Adipose tissue (tissue), 3 donors: ENCODE results near the gene CXCR6. TPM values are rescaled to one million over a fixed set of nuclear protein-coding genes. Genes with fewer than 3 reads are reported as not detected.
"Not testable (repeated sequence)": the region's sequence is repeated elsewhere in the genome, so short reads cannot be mapped to it uniquely, and the experiment has no call there.

Experiments
- H3K27ac ChIP-seq: one replicate; pipeline ENCODE4 v1.5.1; 2013; ENCODE audit warnings: low read depth, low read length
- WGBS, 3 donors: extraction: QIAGEN DNeasy Blood & Tissue Kit; methylation state at CpG; one replicate each; pipeline ENCODE4 v1.1.7; 2013; 5-methylcytosine and 5-hydroxymethylcytosine counted together
- polyA plus RNA-seq, 3 donors: library from polyadenylated mRNA; stranded (reverse); fragments of 200-250 nt; gene quantifications; one replicate each; pipeline ENCODE4 v1.2.3, GENCODE V29; 2013
- donor health status: healthy with polysubstance abuse.
- donor health status: Bipolar disorder and iron deficiency.
- donor health status: healthy.

Gene CXCR6
- polyA plus RNA-seq, 3 donors: 0.22 to 1.1 (median 0.22) TPM

DNA sequence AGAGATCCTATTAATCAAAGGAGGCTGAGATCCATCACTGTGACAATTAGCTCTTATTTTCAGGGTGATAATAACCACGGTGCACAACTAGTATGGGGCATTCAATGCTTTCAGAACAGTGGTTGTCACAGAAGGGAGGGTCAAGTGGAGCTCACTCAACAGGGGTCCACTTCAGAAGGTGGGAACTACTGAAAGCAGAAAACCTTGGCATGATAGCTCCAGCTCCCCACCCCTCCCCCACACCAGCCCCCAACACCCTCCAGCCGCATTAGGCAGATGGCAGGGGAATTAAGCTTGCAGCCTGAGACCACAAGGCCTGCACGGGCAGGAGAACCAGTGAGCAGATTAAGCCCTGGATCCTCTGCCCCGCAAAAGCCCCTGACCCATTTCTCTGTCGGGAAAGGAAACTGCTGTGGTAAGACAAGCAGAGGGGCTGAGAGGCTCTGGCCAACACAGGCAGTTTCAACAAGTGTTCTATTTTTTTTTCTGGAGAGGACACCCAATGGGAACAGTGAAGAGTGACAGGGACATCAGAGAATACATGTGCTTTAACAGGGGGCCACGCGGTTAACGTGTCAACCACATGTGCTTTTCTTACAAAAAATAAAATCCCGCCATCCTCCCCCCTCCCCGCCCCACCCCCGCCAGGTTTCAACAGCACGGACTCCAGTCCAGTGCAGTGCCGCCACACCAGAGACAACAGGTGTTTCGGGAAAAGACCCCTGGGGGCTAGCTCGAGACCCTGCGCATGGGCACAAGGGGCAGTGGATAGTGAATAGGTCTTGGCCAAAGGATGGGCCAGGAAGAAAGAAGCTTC, 51.4 kb downstream of the CXCR6 start:
- peak overlapping the region; percentile 40 for H3K27ac ChIP-seq
- WGBS, 3 donors: 8 to 13% (median 11%) methylated on average over 16 of the region's 16 CpGs

GRCh38 chr3:45995236-45996192, 52.2 kb downstream of the CXCR6 start, which contains the start of gene FYCO1:
Gene FYCO1, minus strand, starts transcription at chr3:45995824. Its CDS starts 10,914 bp downstream, at chr3:45984910.
- H3K27ac ChIP-seq: peak within 1 kb of the TSS; percentile 77
- WGBS, 3 donors: 1% methylated on average over 50 to 67 of the region's 67 CpGs

GRCh38 chr3:45997499-45997898, 54.2 kb downstream of the CXCR6 start:
- H3K27ac ChIP-seq: not testable (repeated sequence)
- WGBS, 3 donors: 92 to 96% (median 93%) methylated on average over 19 of the region's 19 CpGs

DNA sequence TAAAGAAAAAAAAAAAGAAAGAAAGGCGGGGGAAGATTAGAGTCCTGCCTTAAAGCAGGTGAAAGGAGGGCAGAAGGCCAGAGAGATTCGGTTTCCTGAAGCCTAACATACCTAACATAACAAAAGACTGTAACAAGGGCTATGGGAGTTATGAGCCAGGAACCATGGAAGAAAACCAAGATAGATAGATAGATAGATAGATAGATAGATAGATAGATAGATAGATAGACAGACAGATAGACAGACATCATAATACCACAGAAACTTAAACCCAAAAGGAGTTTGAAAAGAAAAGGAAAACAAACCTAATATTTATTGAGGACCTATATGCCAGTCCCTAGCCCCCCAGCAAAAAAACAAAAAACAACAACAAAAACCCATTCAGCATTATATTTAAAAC, 54.7 kb downstream of the CXCR6 start:
- H3K27ac ChIP-seq: no peak overlapping the region
- 75 to 91% (median 84%) methylated on average over 2 of the region's 2 CpGs for WGBS, 3 donors

Other genes starting within 250 kb of the CXCR6 start
- under 1 TPM in 2 of 3 donors, not detected in 1; 0.01 to 0.51 TPM for gene SLC6A20, start 146.9 kb upstream of the CXCR6 start, polyA plus RNA-seq
- 10 to 100 TPM in 1 of 3 donors, 1 to 10 TPM in 2; 5.8 to 10.2 (median 6.9) TPM for gene LZTFL1, start 101.3 kb upstream of the CXCR6 start, polyA plus RNA-seq
- under 1 TPM in 2 of 3 donors, not detected in 1; 0.05 to 0.06 TPM for gene CCR9, start 56.9 kb upstream of the CXCR6 start, polyA plus RNA-seq
- 10 to 100 TPM in 2 of 3 donors, 1 to 10 TPM in 1; 7.0 to 17.4 (median 14.3) TPM for gene FYCO1, start 52.4 kb downstream of the CXCR6 start, polyA plus RNA-seq
- under 1 TPM in 2 of 3 donors, not detected in 1; 0.01 to 0.06 TPM for gene XCR1, start 84.0 kb downstream of the CXCR6 start, polyA plus RNA-seq